ENCODE measurements around the gene AGAP9. TPM values are rescaled to one million over a fixed set of nuclear protein-coding genes. Genes with fewer than 3 reads are reported as not detected.
"Not testable (repeated sequence)": the region's sequence is repeated elsewhere in the genome, so short reads cannot be mapped to it uniquely, and the experiment has no call there.

The AGAP9 gene
- total and polyA plus RNA-seq, 2 of the 8 experiments (the other 6 are each of a cell fraction or from before 2014, with no cell fraction given): 7.2 to 9.3 TPM

- H3K23ac ChIP-seq (ENCODE audit: insufficient read length); H3K4me1 ChIP-seq (replicated peaks in 1 of 4; ENCODE audit: control insufficient read depth in 3 of 4, insufficient read depth in 4 of 4, low read length in 3 of 4); H3K4me3 ChIP-seq (ENCODE audit: extremely low read depth in 1 of 4, insufficient read depth in 2 of 4, low read depth in 3 of 4, low read length in 4 of 4); H3K4me2 ChIP-seq (ENCODE audit: insufficient read depth in 1 of 2, low read depth in 2 of 2, low read length in 2 of 2); H2AK5ac ChIP-seq (ENCODE audit: low read depth, low read length); H4K5ac ChIP-seq (ENCODE audit: insufficient read length, low read depth, low read length); H3K27ac ChIP-seq (ENCODE audit: low read depth, low read length); H3K36me3 ChIP-seq (ENCODE audit: control insufficient read depth in 2 of 4, insufficient read depth in 4 of 4, low read length in 3 of 4); POLR2A ChIA-PET (ENCODE audit: partially characterized antibody); H2BK5ac ChIP-seq (ENCODE audit: low read depth, low read length); H3K9me3 ChIP-seq (ENCODE audit: insufficient read depth in 2 of 2, low read depth in 1 of 2, low read length in 1 of 2); H3K9ac ChIP-seq (replicated peaks in 1 of 4; ENCODE audit: extremely low read depth in 1 of 4, low read depth in 3 of 4, low read length in 3 of 4); FAIRE-seq; H2BK20ac ChIP-seq (ENCODE audit: low read length); H3K14ac ChIP-seq (ENCODE audit: insufficient read length); H4K20me1 ChIP-seq (replicated peaks in 1 of 2; ENCODE audit: control insufficient read depth in 1 of 2, insufficient read depth in 2 of 2, low read length in 2 of 2); CTCF ChIA-PET (ENCODE audit: partially characterized antibody); H4K8ac ChIP-seq (ENCODE audit: extremely low read depth, insufficient read depth, low read length); H2BK12ac ChIP-seq (ENCODE audit: low read depth, low read length); DNase-seq (ENCODE audit: low read depth in 1 of 2, low spot score in 2 of 2); H3K27me3 ChIP-seq (replicated peaks in 1 of 4; ENCODE audit: control insufficient read depth in 3 of 4, extremely low read depth in 1 of 4, insufficient read depth in 3 of 4, low read length in 3 of 4); H2BK120ac ChIP-seq (replicated peaks; ENCODE audit: low read depth, low read length); H3K79me2 ChIP-seq (ENCODE audit: control insufficient read depth in 1 of 2, insufficient read depth in 2 of 2, low read length in 2 of 2); H3K79me1 ChIP-seq (ENCODE audit: low read depth, low read length); H4K91ac ChIP-seq (replicated peaks; ENCODE audit: insufficient read length, low read length); H2BK15ac ChIP-seq (ENCODE audit: low read length); H3K56ac ChIP-seq (replicated peaks; ENCODE audit: insufficient read length, low read depth, low read length); H3K23me2 ChIP-seq (ENCODE audit: low read depth, low read length); H2AFZ ChIP-seq (ENCODE audit: low read length); H3K18ac ChIP-seq (ENCODE audit: extremely low read depth, low read length); H3K4ac ChIP-seq (replicated peaks; ENCODE audit: insufficient read length, low read depth, low read length): not testable (repeated sequence)
- 82% methylated on average over 5 of the region's 10 CpGs; no CpG with 5 or more reads in 1 of the 2 experiments for WGBS, 2 experiments (ENCODE audit: extremely low coverage in 1 of 2, insufficient coverage in 1 of 2, insufficient read length in 1 of 2, insufficient replicate concordance in 2 of 2, low coverage in 1 of 2, low lambda C conversion rate in 2 of 2, missing lambda C conversion rate in 1 of 2)
Observed at GRCh38 chr10:47481182-47481766, 42.2 kb downstream of the AGAP9 start.

- not testable (repeated sequence) for H3K23ac ChIP-seq (ENCODE audit: insufficient read length); H3K23me2 ChIP-seq (ENCODE audit: low read depth, low read length)
Observed at GRCh38 chr10:47480133-47480532, 43.3 kb downstream of the AGAP9 start.

More at GRCh38 chr10:47480133-47480532, 43.3 kb downstream of the AGAP9 start:
- H2BK120ac ChIP-seq (replicated peaks; ENCODE audit: low read depth, low read length); H2BK20ac ChIP-seq (ENCODE audit: low read length); H3K4ac ChIP-seq (replicated peaks; ENCODE audit: insufficient read length, low read depth, low read length); H2BK15ac ChIP-seq (ENCODE audit: low read length); H3K27me3 ChIP-seq (replicated peaks in 1 of 4; ENCODE audit: control insufficient read depth in 3 of 4, extremely low read depth in 1 of 4, insufficient read depth in 3 of 4, low read length in 3 of 4); H2AFZ ChIP-seq (ENCODE audit: low read length); H3K27ac ChIP-seq (ENCODE audit: low read depth, low read length); H3K36me3 ChIP-seq (ENCODE audit: control insufficient read depth in 2 of 4, insufficient read depth in 4 of 4, low read length in 3 of 4); H3K9me3 ChIP-seq (ENCODE audit: insufficient read depth in 2 of 2, low read depth in 1 of 2, low read length in 1 of 2); H2BK12ac ChIP-seq (ENCODE audit: low read depth, low read length); H3K9ac ChIP-seq (replicated peaks in 1 of 4; ENCODE audit: extremely low read depth in 1 of 4, low read depth in 3 of 4, low read length in 3 of 4); H3K14ac ChIP-seq (ENCODE audit: insufficient read length); H3K18ac ChIP-seq (ENCODE audit: extremely low read depth, low read length); FAIRE-seq; H3K79me2 ChIP-seq (ENCODE audit: control insufficient read depth in 1 of 2, insufficient read depth in 2 of 2, low read length in 2 of 2); POLR2A ChIA-PET (ENCODE audit: partially characterized antibody); H4K8ac ChIP-seq (ENCODE audit: extremely low read depth, insufficient read depth, low read length); H2AK5ac ChIP-seq (ENCODE audit: low read depth, low read length); H3K56ac ChIP-seq (replicated peaks; ENCODE audit: insufficient read length, low read depth, low read length); H3K79me1 ChIP-seq (ENCODE audit: low read depth, low read length); H3K4me3 ChIP-seq (ENCODE audit: extremely low read depth in 1 of 4, insufficient read depth in 2 of 4, low read depth in 3 of 4, low read length in 4 of 4); H3K4me1 ChIP-seq (replicated peaks in 1 of 4; ENCODE audit: control insufficient read depth in 3 of 4, insufficient read depth in 4 of 4, low read length in 3 of 4); CTCF ChIA-PET (ENCODE audit: partially characterized antibody); H3K4me2 ChIP-seq (ENCODE audit: insufficient read depth in 1 of 2, low read depth in 2 of 2, low read length in 2 of 2); H4K91ac ChIP-seq (replicated peaks; ENCODE audit: insufficient read length, low read length); H2BK5ac ChIP-seq (ENCODE audit: low read depth, low read length); H4K20me1 ChIP-seq (replicated peaks in 1 of 2; ENCODE audit: control insufficient read depth in 1 of 2, insufficient read depth in 2 of 2, low read length in 2 of 2); H4K5ac ChIP-seq (ENCODE audit: insufficient read length, low read depth, low read length); DNase-seq (ENCODE audit: low read depth in 1 of 2, low spot score in 2 of 2): not testable (repeated sequence)
- WGBS, 2 experiments (ENCODE audit: extremely low coverage in 1 of 2, insufficient coverage in 1 of 2, insufficient read length in 1 of 2, insufficient replicate concordance in 2 of 2, low coverage in 1 of 2, low lambda C conversion rate in 2 of 2, missing lambda C conversion rate in 1 of 2): no CpG with 5 or more reads among the region's 3 CpGs
